Endothelial cell of umbilical vein (primary cell): ENCODE data around the gene TARP.

Experiments
- CTCF ChIP-seq, 2 donors: IDR thresholded peaks; 1 replicate in 1 of 2; 2 replicates in 1 of 2; pipeline ENCODE4 v1.5.1; 2011; ENCODE audit warnings: low read length in 2 of 2, mild to moderate bottlenecking in 2 of 2, moderate library complexity in 2 of 2, control low read depth in 1 of 2, inconsistent platforms in 1 of 2, low read depth in 1 of 2; ENCODE audit not compliant: insufficient read depth in 1 of 2; ENCODE audit errors: extremely low read depth in 1 of 2
- EZH2 ChIP-seq: IDR thresholded peaks from 2 replicates; pipeline ENCODE4 v1.6.1; 2012; ENCODE audit warnings: borderline replicate concordance, low read depth, mild to moderate bottlenecking, moderate library complexity, low read length, inconsistent platforms; ENCODE audit not compliant: severe bottlenecking
- POLR2A ChIP-seq: IDR thresholded peaks from 2 replicates; pipeline ENCODE4 v1.6.1; 2012; ENCODE audit warnings: low read depth, mild to moderate bottlenecking, control low read depth, low read length

DNA sequence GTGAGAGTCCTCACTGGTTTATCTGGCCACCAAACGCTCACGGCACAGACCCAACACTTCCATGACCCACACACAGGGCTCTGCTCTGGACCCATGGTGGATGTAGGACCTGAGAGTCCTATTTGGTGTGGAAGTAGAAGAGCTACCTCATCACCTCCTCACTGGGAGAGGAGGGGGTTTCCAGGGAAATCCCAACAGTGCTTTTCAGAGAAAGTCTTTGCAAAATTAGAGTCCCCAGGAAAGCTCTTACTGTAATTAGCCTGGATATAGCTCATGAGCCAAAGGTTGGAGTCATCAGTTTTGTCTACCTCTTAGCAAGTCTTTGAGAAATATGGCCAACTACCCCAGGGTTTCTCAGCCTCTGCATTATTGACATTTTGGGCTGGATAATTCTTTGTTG lies 34.7 kb upstream of the TARP start:
- TF ChIP-seq EZH2 = no peak
- no peak for TF ChIP-seq CTCF (IDR thresholded peaks at IDR 0.05; ENCODE audit: extremely low read depth in 1 of 2, insufficient read depth in 1 of 2, low read depth in 1 of 2, low read length in 2 of 2)
- TF ChIP-seq POLR2A = no peak
